ENCODE results near the gene IL4I1.

DNA sequence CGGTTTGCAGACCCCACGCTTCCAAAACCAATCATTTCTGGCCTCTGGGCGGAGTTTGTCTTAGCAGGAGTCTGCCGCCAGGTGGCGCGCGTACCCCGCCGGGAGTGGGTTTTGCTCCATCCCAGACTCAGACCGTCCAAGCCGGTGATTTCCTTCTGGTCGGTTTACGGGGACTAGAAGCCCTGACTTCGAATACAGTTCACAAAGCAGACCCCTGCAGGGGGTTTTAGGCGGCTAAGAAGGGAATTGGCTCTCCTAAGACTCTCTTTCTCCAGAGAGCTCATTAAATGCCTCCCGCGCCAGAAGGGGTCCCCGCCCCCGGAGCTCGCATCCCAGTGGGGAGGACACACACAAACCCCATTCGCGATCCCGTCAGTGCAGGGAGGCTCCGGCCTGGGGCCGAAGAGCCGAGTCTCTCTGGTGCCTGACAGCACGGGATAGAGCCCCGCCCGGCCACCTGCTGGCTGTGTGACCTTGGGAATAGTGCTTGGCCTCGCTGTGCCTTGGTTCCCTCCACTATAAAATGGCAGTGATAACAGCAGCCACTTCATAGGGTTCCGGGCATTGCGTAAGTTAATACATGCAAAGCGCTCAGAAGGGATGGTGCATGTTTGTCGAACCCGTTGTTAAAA is 41.2 kb upstream of the IL4I1 start:
- TF ChIP-seq CTCF (IDR thresholded peaks at IDR 0.05; ENCODE audit: low read depth, low read length) (peak; percentile 94), POLR2A (IDR thresholded peaks at IDR 0.05; ENCODE audit: extremely low read depth, insufficient read length) (no peak), MYC (IDR thresholded peaks at IDR 0.05; ENCODE audit: low read depth, low read length) (no peak)
- TF ChIP-seq, protein P1, sequence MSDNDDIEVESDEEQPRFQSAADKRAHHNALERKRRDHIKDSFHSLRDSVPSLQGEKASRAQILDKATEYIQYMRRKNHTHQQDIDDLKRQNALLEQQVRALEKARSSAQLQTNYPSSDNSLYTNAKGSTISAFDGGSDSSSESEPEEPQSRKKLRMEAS (IDR thresholded peaks at IDR 0.05; ENCODE audit: low read depth, low read length) = no peak

Data from NB4 (cell line).